Measurements from ENCODE around the gene APOBEC3B.

The APOBEC3B gene

GRCh38 chr22:38981992-38982927 is at the start of gene APOBEC3B:
Gene APOBEC3B (plus strand): TSS chr22:38982347. CDS start chr22:38982454, 107 bp downstream.
- peak; percentile 86 for DNase-seq

- DNase-seq: peak; percentile 22
These were observed 47.1 kb upstream of the APOBEC3B start for GRCh38 chr22:38935023-38935422.

GRCh38 chr22:38935616-38936015 is 46.5 kb upstream of the APOBEC3B start:
- no peak for DNase-seq

DNA sequence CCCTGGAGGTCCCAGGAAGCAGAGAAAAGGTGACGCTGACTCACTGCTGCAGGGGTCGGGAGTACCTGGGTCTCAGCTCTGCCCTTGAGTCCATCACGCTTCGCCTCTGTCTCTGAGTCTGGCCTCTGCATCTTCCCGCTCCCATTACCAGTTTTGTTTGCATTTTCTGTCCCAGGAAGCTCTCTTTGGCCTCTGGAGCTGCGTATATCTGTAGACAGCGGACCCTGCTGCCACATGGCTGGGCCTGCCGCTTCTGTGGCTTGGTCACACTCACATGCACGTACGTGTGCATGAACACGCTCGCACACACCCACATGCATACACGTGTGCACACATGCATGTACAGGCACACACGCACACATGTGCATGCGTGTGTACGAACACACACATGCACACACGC is 45.6 kb upstream of the APOBEC3B start:
- DNase-seq: peak; percentile 29

DNA sequence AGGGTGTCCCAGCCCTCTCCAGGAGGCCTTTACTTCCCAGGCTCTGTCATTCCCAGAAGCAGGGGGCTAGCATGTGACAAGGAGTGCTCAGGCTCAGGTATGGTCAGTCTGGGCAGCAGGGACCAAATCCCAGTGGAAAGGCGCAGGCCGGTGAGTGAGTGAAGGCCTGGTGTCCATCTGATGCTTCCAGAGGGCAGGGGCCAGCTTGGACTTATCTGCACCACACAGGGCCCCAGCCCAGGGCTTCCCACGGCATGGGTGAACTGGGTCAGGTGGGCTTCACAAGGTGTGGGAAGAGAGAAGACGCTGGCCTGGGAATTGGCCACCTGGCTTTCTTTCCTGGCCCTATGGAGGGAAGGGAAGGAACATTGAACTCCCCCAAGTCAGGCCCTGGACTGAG is 45.1 kb upstream of the APOBEC3B start:
- DNase-seq: peak; percentile 17

DNA sequence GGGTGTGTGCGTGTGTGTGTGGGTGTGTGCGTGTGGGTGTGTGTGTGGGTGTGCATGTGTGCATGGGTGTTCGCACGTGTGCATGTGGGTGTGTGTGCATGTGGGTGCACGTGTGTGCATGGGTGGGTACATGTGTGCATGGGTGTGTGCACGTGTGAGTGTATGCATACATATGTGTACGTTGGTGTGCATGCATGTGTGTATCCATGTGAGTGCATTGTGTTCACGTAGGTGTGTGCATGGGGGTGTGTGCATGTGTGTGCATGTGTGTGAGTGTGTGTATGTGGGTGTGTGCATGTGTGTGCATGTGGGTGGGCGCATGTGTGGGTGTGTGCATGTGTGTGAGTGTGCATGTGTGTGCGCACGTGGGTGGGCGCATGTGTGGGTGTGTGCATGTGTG is 44.6 kb upstream of the APOBEC3B start:
- DNase-seq: peak; percentile 27

GRCh38 chr22:38938221-38938620 is 43.9 kb upstream of the APOBEC3B start:
- peak; percentile 34 for DNase-seq

- no peak for DNase-seq
These were observed 43.2 kb upstream of the APOBEC3B start for GRCh38 chr22:38938925-38939324.

GRCh38 chr22:38940811-38941384 is 41.2 kb upstream of the APOBEC3B start:
- DNase-seq: peak; percentile 22

DNA sequence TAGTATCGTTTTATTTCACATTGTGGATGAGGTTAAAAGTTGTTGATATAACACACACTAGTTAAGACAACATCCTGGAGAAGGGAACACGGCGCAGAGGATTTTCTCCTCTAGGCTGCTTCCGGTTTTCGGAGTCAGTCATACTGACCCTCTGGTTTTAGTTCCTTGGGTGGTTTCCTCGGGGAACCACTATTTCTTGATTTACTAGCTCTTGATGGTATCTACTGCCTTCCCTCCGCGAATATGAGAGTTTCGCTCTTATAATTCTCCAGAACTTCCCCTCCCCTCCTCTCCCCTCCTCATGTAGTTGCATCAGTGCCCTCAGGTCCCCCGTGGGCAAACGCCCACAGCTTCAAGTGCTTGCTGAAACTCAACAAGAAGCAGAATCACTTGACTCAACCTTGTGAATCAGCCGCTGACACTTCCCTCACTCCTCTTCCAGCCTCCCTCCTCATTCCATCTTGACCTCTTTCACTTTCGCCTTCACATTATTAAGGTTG is 40.6 kb upstream of the APOBEC3B start:
- peak; percentile 12 for DNase-seq

DNA sequence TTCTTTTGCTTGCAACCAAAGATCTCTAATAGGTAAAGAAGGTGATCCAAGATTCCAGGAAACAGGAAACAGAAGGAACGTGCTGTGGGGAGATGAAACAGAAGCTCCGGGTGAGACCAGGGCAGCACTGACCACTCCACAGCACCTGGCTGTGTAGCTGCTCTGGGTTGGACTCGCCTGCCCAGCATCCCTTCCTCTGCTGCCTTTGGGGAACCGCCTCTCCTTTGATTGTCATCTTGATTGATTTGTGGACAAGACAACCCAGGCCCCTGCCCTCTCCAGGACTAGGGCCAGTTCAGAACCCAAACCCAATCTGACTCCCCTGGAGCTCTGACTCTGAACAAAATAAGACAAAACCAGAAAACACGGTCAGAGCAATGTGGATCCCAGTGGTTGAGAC is 39.4 kb upstream of the APOBEC3B start:
- peak; percentile 16 for DNase-seq

DNA sequence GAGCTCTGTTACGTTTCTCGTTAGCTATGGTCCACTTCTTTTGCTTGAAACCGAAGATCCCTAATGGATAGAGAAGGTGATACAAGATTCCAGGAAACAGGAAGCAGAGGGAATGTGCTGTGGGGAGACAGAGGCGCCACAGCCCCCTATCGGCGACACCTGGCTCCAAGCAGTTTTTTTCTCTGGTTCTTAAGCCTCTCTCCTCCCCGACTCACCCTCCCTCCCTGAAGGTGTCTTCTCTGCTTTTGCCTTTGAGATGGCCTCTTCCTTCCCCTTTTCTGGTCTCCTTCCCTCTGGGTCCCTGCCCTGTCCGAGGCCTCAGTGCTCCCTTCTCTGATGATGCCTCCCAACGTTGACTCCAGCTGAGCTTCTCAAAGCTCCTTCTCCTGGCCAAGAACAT is 38.9 kb upstream of the APOBEC3B start:
- DNase-seq: peak; percentile 21

GRCh38 chr22:38943882-38944281 is 38.3 kb upstream of the APOBEC3B start:
- DNase-seq: no peak

DNA sequence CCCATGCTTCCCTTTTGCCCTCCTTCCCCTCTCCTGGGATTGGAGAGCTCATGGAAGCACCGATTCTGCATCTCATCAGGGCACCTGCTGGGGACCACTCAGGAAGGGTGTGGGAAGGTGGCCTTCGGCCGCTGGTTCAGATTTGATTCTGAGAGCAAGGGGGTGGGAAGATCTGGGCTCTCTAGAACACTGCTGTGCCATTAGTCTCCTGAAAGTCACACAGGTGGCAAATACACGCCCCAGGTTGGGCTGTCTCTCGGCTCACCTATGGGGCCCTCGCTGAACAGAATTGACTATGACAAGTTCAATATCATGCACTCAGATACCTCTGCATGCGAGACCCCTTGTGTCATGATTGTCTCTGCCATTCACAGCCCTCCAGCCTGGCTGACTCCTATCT is 37.5 kb upstream of the APOBEC3B start:
- peak; percentile 45 for DNase-seq

GRCh38 chr22:38945706-38946338 is 36.3 kb upstream of the APOBEC3B start:
- peak; percentile 35 for DNase-seq

DNA sequence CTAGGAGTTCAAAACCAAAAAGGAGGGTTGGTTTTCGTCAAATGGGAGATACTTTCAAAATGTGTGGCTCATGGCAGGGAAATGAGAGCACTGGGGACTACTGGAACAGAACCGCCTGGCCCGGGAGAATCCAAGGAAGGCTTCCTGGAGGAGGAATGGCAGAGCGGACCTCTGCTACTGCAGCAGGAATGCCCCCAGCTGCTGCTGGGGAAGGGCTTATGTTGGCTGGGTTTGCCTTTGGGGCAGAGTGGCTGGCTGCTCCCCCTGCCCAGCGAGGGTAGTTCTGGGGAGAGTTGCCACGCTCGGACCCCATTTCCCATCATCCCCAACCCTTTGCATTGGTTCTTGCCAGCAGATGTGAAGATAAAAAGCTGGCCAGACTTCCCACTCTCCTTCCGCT is 35.4 kb upstream of the APOBEC3B start:
- DNase-seq: peak; percentile 42

DNA sequence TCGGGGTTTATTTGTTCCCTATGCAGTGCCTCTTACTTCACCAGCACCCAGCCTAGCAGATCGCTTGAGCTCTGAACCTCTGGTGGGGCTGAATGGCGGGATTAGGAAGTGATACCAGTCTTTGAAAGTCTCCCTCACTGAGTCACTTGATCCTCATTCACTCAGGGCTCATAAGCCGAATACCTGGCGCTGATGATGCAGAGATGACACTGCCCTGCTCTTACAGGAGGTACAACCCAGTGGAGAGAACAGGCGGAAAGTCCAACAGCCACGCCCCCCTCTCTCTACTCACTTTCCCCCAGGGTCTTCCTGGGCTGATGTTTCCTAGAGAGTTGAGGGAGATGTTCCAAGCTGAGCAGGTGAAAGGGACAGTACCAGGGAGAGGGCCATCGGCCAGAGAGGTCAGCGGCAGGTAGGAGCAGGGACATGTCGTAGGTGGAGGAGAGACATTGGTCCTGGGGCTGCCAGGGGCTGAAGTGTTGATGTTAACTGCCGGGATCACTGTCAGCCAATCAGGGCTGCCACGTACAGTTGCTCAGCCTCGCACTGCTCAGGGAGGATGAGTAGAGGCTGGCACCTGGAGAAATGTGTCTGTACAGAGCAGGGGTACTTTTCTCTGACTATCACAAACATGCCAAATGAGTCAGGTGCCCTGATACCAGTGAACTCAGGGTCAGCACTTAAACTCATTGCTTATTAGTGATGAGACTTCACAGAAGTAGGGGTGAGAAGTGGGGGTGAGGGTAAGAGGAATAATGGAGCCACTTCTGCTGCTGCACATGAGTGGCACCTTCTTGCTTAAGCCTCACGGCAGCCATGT is 34.6 kb upstream of the APOBEC3B start:
- peak; percentile 50 for DNase-seq

DNA sequence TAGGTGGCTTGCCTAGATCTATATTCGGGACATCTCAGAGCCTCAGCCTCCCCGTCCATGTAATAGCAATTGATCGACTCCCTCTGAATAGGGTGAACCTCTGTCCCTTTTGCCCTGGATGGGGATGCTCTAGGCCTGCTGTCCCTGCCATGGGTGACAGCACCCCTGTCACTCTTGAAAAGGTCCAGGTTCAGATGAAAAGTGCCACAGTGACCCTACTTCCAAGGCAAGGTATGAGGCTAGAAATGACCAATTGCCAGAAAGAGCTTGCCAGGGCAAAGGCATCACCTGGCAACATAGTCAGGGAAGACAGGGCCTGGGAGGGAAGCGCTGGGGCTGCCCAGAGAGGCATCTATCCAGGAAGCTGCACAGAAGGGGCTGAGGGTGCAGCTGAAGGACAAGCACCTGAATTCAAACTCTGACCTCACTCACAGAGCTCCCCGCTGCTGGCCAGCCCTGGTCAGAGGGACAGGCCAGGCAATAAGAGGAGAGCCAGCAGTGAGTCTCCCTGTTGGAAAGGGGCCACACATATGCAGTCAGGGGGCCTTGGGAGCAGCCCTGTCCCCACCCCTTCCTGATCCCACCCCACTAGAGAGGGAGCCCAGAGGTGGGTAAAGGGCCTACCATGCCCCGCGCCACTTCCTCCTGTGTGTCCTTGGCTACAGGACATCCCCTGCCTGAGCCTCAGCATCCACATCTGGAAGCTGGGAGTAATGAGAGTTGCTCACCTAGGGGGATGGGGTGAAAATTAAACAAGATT is 33.8 kb upstream of the APOBEC3B start:
- DNase-seq: peak; percentile 39

GRCh38 chr22:38949889-38950405 is 32.2 kb upstream of the APOBEC3B start:
- DNase-seq: peak; percentile 50

- peak; percentile 50 for DNase-seq
These were observed 31.4 kb upstream of the APOBEC3B start for GRCh38 chr22:38950527-38951295.

- DNase-seq: no peak
These were observed 30.4 kb upstream of the APOBEC3B start for GRCh38 chr22:38951734-38952133.
